Measurements from ENCODE around the gene ZFP64. TPM values are rescaled to one million over a fixed set of nuclear protein-coding genes. Genes with fewer than 3 reads are reported as not detected.

Gene ZFP64
- total RNA-seq, 2 donors from 2014 or later = 11.5 to 14.4 TPM

GRCh38 chr20:52175840-52176239 is 15.7 kb downstream of the ZFP64 start:
- DNase-seq (ENCODE audit: low spot score) = no peak
- Histone ChIP-seq H3K27ac (no peak overlapping the region), H3K36me3 (peaks cover 7% of the 10 kb centered on the region), H3K4me3 (no peak overlapping the region), H3K4me1 (ENCODE audit: control insufficient read depth in 1 of 2, low read depth in 2 of 2) (peaks cover 0 to 12% of the 10 kb centered on the region in 2 donors), H3K9me3 (no peaks in the 10 kb centered on the region), H3K27me3 (replicated peaks; ENCODE audit: insufficient read depth) (no peaks in the 10 kb centered on the region)
- ATAC-seq (ENCODE audit: insufficient number of reproducible peaks, low FRiP score, low read depth) = no peak
- TF ChIP-seq CTCF (IDR thresholded peaks at IDR 0.05) = no peak

- ATAC-seq (ENCODE audit: insufficient number of reproducible peaks, low FRiP score, low read depth) (no peak), DNase-seq (ENCODE audit: low spot score) (no peak)
- no peak overlapping the region for H3K27ac ChIP-seq
- peaks cover 10% of the 10 kb centered on the region for H3K36me3 ChIP-seq
- no peak overlapping the region for H3K4me3 ChIP-seq
- H3K9me3 ChIP-seq = no peaks in the 10 kb centered on the region
- no peaks in the 10 kb centered on the region for H3K27me3 ChIP-seq (replicated peaks; ENCODE audit: insufficient read depth)
- no peak for TF ChIP-seq CTCF (IDR thresholded peaks at IDR 0.05)
- H3K4me1 ChIP-seq (ENCODE audit: control insufficient read depth in 1 of 2, low read depth in 2 of 2) = no peaks in the 10 kb centered on the region
Observed at GRCh38 chr20:52172392-52173047, 19.1 kb downstream of the ZFP64 start.

- H3K27me3 ChIP-seq (replicated peaks; ENCODE audit: insufficient read depth) = no peaks in the 10 kb centered on the region
- no peaks in the 10 kb centered on the region for H3K4me1 ChIP-seq (ENCODE audit: control insufficient read depth in 1 of 2, low read depth in 2 of 2)
- no peak for TF ChIP-seq CTCF (IDR thresholded peaks at IDR 0.05)
- H3K27ac ChIP-seq = no peak overlapping the region
- ATAC-seq (ENCODE audit: insufficient number of reproducible peaks, low FRiP score, low read depth) (no peak), DNase-seq (ENCODE audit: low spot score) (no peak)
- no peak overlapping the region for H3K4me3 ChIP-seq
- H3K36me3 ChIP-seq = peaks cover 10% of the 10 kb centered on the region
- no peaks in the 10 kb centered on the region for H3K9me3 ChIP-seq
Observed at GRCh38 chr20:52171025-52171424, 20.6 kb downstream of the ZFP64 start.

GRCh38 chr20:52168116-52168515 is 23.5 kb downstream of the ZFP64 start:
- Histone ChIP-seq H3K27ac (no peak overlapping the region), H3K36me3 (peaks cover 23% of the 10 kb centered on the region)
- no peak for TF ChIP-seq CTCF (IDR thresholded peaks at IDR 0.05)

GRCh38 chr20:52167232-52167840 is 24.2 kb downstream of the ZFP64 start:
- ATAC-seq (ENCODE audit: insufficient number of reproducible peaks, low FRiP score, low read depth) (no peak), DNase-seq (ENCODE audit: low spot score) (no peak)
- no peak for TF ChIP-seq CTCF (IDR thresholded peaks at IDR 0.05)
- Histone ChIP-seq H3K27ac (no peak overlapping the region), H3K4me1 (ENCODE audit: control insufficient read depth in 1 of 2, low read depth in 2 of 2) (no peaks in the 10 kb centered on the region), H3K9me3 (no peaks in the 10 kb centered on the region), H3K36me3 (peaks cover 28% of the 10 kb centered on the region), H3K4me3 (no peak overlapping the region), H3K27me3 (replicated peaks; ENCODE audit: insufficient read depth) (no peaks in the 10 kb centered on the region)

More at GRCh38 chr20:52168116-52168515, 23.5 kb downstream of the ZFP64 start:
- no peaks in the 10 kb centered on the region for H3K4me1 ChIP-seq (ENCODE audit: control insufficient read depth in 1 of 2, low read depth in 2 of 2)
- H3K9me3 ChIP-seq = no peaks in the 10 kb centered on the region
- ATAC-seq (ENCODE audit: insufficient number of reproducible peaks, low FRiP score, low read depth) (no peak), DNase-seq (ENCODE audit: low spot score) (no peak)
- H3K4me3 ChIP-seq = no peak overlapping the region
- H3K27me3 ChIP-seq (replicated peaks; ENCODE audit: insufficient read depth) = no peaks in the 10 kb centered on the region
